Measurements from ENCODE around the gene RCAN2.

Gene RCAN2

DNA sequence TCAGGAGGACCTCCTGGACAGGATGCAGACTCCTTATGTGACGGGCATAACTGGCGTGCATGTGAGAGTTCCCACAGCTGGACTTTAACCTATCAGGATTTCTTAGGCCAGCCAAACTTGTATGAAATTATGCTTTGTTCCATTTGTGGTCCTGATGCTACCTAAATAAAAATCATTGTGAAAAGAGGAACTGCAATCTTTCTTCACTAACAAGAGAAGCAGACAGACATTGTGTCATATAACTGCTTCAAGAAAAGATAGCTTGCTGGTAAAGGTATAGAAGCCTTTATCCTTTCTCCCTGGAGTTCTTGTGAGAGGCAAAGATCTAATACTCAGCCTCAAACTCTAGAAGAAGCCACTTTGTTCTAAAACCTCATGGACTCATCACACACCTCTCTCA lies 233.0 kb downstream of the RCAN2 start:
- DNase-seq (ENCODE audit: low spot score in 2 of 2) (no peak), ATAC-seq (ENCODE audit: low read depth) (no peak)
- H3K36me3 Mint-ChIP-seq, result no peaks in the 10 kb centered on the region
- H3K9me3 Mint-ChIP-seq, result peaks cover 1% of the 10 kb centered on the region
- no peak overlapping the region for H3K27ac Mint-ChIP-seq
- H3K27me3 Mint-ChIP-seq, result peaks cover under 1% of the 10 kb centered on the region
- peaks cover 2% of the 10 kb centered on the region for H3K4me1 Mint-ChIP-seq
- H3K4me3 Mint-ChIP-seq, result no peak overlapping the region

DNA sequence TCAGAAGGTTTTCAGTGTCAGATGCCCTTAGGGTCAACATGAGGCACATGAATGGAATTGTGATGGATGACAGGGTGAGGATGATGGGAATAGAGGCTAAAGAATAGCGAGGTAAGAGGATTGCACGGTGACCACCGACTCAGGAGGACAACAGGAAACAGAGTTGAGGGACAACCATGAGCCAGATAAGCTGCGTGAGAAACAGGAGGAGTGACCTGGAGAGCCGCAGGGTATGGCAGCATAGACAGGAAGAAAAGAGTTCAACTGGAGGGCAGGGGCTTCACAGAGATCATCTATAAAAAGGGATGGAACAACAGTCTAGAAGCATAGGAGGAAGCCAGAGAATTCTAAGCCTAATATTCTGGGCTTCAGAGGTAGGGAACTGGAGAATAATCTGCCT lies 235.7 kb downstream of the RCAN2 start:
- H3K9me3 Mint-ChIP-seq, result peaks cover 1% of the 10 kb centered on the region
- H3K4me3 Mint-ChIP-seq, result no peak overlapping the region
- H3K27ac Mint-ChIP-seq, result no peak overlapping the region
- DNase-seq (ENCODE audit: low spot score in 2 of 2) (no peak), ATAC-seq (ENCODE audit: low read depth) (no peak)
- peaks cover 2% of the 10 kb centered on the region for H3K4me1 Mint-ChIP-seq
- H3K27me3 Mint-ChIP-seq, result peaks cover 2% of the 10 kb centered on the region
- no peaks in the 10 kb centered on the region for H3K36me3 Mint-ChIP-seq

DNA sequence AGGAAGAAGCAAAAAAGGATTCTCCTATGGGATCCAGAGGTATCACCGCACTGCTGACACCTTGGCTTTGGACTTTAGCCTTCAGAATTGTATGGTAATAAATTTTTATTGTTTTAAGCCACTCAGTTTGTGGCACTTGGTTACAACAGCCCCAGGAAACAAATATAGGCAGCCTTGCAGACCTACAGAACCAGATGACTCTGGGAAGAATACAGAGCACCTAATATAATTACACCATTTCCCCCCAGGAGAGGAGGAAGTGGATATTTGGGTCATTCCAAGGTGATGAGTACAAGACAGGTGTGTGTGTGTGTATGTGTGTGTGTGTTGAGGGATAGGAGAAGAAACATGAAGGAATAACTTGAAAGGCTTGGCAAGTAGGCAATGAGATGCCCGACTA lies 236.3 kb downstream of the RCAN2 start:
- no peak overlapping the region for H3K27ac Mint-ChIP-seq
- H3K27me3 Mint-ChIP-seq, result peaks cover 2% of the 10 kb centered on the region
- ATAC-seq (ENCODE audit: low read depth) (no peak), DNase-seq (ENCODE audit: low spot score in 2 of 2) (no peak)
- no peaks in the 10 kb centered on the region for H3K36me3 Mint-ChIP-seq
- H3K4me3 Mint-ChIP-seq, result no peak overlapping the region
- H3K4me1 Mint-ChIP-seq, result peaks cover 2% of the 10 kb centered on the region
- H3K9me3 Mint-ChIP-seq, result peaks cover 1% of the 10 kb centered on the region

GRCh38 chr6:46254331-46254730 lies 236.9 kb downstream of the RCAN2 start:
- Mint-ChIP-seq H3K4me1 (peaks cover 2% of the 10 kb centered on the region), H3K36me3 (no peaks in the 10 kb centered on the region), H3K9me3 (peaks cover 1% of the 10 kb centered on the region), H3K27me3 (peaks cover 2% of the 10 kb centered on the region), H3K4me3 (no peak overlapping the region), H3K27ac (no peak overlapping the region)
- DNase-seq (ENCODE audit: low spot score in 2 of 2) (no peak), ATAC-seq (ENCODE audit: low read depth) (no peak)

- H3K4me3 Mint-ChIP-seq, result no peak overlapping the region
- H3K27me3 Mint-ChIP-seq, result peaks cover 2% of the 10 kb centered on the region
- H3K27ac Mint-ChIP-seq, result no peak overlapping the region
- ATAC-seq (ENCODE audit: low read depth), result no peak
- DNase-seq (ENCODE audit: low spot score in 2 of 2), result no peak
- no peaks in the 10 kb centered on the region for H3K9me3 Mint-ChIP-seq
- H3K4me1 Mint-ChIP-seq, result no peaks in the 10 kb centered on the region
- no peaks in the 10 kb centered on the region for H3K36me3 Mint-ChIP-seq
Measured at GRCh38 chr6:46251583-46252339, 239.5 kb downstream of the RCAN2 start.

- Mint-ChIP-seq H3K27ac (no peak overlapping the region), H3K4me1 (peaks cover 5% of the 10 kb centered on the region), H3K36me3 (no peaks in the 10 kb centered on the region), H3K9me3 (peaks cover 1% of the 10 kb centered on the region), H3K27me3 (peaks cover 2% of the 10 kb centered on the region), H3K4me3 (no peak overlapping the region)
- ATAC-seq (ENCODE audit: low read depth) (no peak), DNase-seq (ENCODE audit: low spot score in 2 of 2) (no peak)
Measured at GRCh38 chr6:46248143-46248542, 243.1 kb downstream of the RCAN2 start.

- Mint-ChIP-seq H3K36me3 (no peaks in the 10 kb centered on the region), H3K9me3 (peaks cover 1% of the 10 kb centered on the region), H3K4me3 (no peak overlapping the region), H3K27me3 (peaks cover 2% of the 10 kb centered on the region), H3K4me1 (peaks cover 8% of the 10 kb centered on the region), H3K27ac (no peak overlapping the region)
- ATAC-seq (ENCODE audit: low read depth) (no peak), DNase-seq (ENCODE audit: low spot score in 2 of 2) (no peak)
Measured at GRCh38 chr6:46246727-46247126, 244.5 kb downstream of the RCAN2 start.

DNA sequence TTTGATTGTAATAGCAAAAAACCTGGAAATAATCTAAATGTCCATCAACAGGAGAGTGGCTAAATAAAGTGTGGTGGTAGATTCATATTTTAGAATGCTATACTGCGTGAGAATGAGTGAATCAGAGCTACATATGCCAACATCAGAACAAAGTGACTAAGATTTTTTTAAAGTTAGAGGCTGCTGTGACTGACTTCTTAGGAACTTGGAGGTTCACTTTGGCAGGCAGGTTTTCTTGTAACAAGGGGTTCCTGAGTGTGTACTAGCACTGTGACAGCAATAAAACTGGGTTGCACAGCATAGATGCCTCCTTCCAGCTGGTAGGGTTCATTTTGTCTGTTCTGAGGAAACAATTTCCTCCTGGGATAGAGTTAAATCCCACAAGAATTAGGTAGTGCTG lies 245.2 kb downstream of the RCAN2 start:
- ATAC-seq (ENCODE audit: low read depth), result no peak

DNA sequence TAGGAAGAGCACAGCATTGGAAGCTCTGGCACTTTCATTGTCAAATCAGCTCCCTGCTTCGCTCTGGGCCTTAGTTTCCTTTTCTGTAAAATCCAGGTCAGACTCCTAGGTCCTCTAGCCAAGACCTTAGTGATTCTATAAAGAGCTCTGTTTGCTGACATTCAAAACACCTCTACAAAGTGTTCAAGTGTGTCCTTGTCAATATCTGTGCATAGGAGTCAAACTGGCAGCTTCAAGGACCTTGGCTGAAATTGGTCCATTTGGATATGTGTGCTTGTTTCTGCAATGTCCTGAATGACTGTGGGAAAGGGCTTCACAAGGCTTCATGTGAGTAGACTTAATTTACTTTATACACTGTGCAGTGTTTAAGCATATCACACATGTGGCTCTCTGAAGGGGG lies 246.6 kb downstream of the RCAN2 start:
- ATAC-seq (ENCODE audit: low read depth), result no peak
- H3K27me3 Mint-ChIP-seq, result no peaks in the 10 kb centered on the region
- H3K4me3 Mint-ChIP-seq, result no peak overlapping the region
- H3K4me1 Mint-ChIP-seq, result peaks cover 8% of the 10 kb centered on the region
- no peak overlapping the region for H3K27ac Mint-ChIP-seq
- H3K36me3 Mint-ChIP-seq, result no peaks in the 10 kb centered on the region
- H3K9me3 Mint-ChIP-seq, result peaks cover 1% of the 10 kb centered on the region
- no peak for DNase-seq (ENCODE audit: low spot score in 2 of 2)

More for the DNA sequence above, 245.2 kb downstream of the RCAN2 start:
- peaks cover 1% of the 10 kb centered on the region for H3K9me3 Mint-ChIP-seq
- no peaks in the 10 kb centered on the region for H3K36me3 Mint-ChIP-seq
- H3K4me1 Mint-ChIP-seq, result peaks cover 8% of the 10 kb centered on the region
- no peak overlapping the region for H3K27ac Mint-ChIP-seq
- DNase-seq (ENCODE audit: low spot score in 2 of 2), result no peak
- H3K4me3 Mint-ChIP-seq, result no peak overlapping the region
- peaks cover 1% of the 10 kb centered on the region for H3K27me3 Mint-ChIP-seq

DNA sequence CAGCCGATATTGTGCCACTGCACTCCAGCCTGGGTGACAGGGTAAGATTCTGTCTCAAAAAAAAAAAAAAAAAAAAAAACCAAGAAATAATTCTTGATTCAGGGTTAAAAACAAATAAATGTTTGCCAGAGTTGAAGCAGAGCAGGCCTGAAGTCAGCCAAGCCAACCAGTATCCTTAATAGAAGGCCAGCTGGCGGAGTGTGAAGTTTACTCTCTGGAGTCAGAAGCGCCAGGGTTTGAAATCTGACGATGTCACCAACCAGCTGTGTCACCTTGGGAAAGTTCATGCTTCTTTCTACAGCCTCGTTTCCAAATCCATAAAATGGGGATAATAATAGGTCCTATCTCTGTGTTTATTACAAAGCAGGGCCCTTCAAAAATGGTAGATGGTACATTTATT lies 247.5 kb downstream of the RCAN2 start:
- H3K27me3 Mint-ChIP-seq, result peaks cover 2% of the 10 kb centered on the region
- ATAC-seq (ENCODE audit: low read depth) (no peak), DNase-seq (ENCODE audit: low spot score in 2 of 2) (no peak)
- peaks cover 1% of the 10 kb centered on the region for H3K9me3 Mint-ChIP-seq
- H3K36me3 Mint-ChIP-seq, result no peaks in the 10 kb centered on the region
- H3K27ac Mint-ChIP-seq, result no peak overlapping the region
- H3K4me1 Mint-ChIP-seq, result peaks cover 8% of the 10 kb centered on the region
- no peak overlapping the region for H3K4me3 Mint-ChIP-seq

- Mint-ChIP-seq H3K27ac (no peak overlapping the region), H3K27me3 (peaks cover 2% of the 10 kb centered on the region), H3K4me1 (peaks cover 8% of the 10 kb centered on the region), H3K9me3 (peaks cover 1% of the 10 kb centered on the region), H3K36me3 (no peaks in the 10 kb centered on the region), H3K4me3 (no peak overlapping the region)
- ATAC-seq (ENCODE audit: low read depth), result no peak
- no peak for DNase-seq (ENCODE audit: low spot score in 2 of 2)
Measured at GRCh38 chr6:46242921-46243320, 248.3 kb downstream of the RCAN2 start.

DNA sequence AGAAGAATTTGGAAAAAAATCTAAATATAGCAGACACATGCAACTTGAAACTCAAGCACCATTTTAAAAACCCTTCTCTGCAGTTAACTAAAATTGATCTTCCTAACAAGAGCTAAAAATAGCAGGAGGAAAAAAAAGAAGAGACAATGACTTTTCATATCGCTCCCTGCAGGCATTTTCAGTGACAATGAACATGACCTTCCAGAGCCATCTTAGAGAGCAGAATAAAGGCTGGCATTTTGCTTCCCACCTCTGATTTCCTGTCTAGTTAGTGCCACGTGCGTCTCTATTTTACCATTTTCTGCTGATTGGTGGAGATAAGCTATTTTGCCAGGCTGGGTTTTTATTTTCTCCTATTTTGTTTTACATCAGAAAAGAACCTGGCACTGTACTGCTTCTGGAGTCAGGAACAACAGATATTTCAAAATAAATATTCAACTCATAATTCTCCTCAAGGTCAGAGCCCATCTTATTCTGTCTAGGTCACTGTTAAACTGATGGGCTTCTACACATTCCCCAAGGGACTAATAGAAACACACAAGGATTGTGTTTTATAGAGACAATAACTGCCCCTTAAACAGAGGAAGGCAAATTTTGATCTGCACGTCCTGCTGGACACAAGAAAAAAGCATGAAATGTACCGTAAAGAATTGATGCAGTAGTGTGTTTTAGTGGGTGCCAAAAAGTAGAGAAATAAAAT lies 250.2 kb downstream of the RCAN2 start:
- no peak overlapping the region for H3K27ac Mint-ChIP-seq
- no peak for DNase-seq (ENCODE audit: low spot score in 2 of 2)

GRCh38 chr6:46236752-46237151 lies 254.5 kb downstream of the RCAN2 start:
- H3K36me3 Mint-ChIP-seq, result no peaks in the 10 kb centered on the region
- H3K4me3 Mint-ChIP-seq, result no peak overlapping the region
- no peaks in the 10 kb centered on the region for H3K4me1 Mint-ChIP-seq
- peaks cover 5% of the 10 kb centered on the region for H3K27me3 Mint-ChIP-seq
- no peaks in the 10 kb centered on the region for H3K9me3 Mint-ChIP-seq
- DNase-seq (ENCODE audit: low spot score in 2 of 2), result no peak
- H3K27ac Mint-ChIP-seq, result no peak overlapping the region
- ATAC-seq (ENCODE audit: low read depth), result no peak

More for the DNA sequence above, 250.2 kb downstream of the RCAN2 start:
- Mint-ChIP-seq H3K27me3 (peaks cover 2% of the 10 kb centered on the region), H3K36me3 (no peaks in the 10 kb centered on the region), H3K4me1 (peaks cover 8% of the 10 kb centered on the region), H3K9me3 (peaks cover 1% of the 10 kb centered on the region), H3K4me3 (no peak overlapping the region)
- no peak for ATAC-seq (ENCODE audit: low read depth)

GRCh38 chr6:46235242-46235641 lies 256.0 kb downstream of the RCAN2 start:
- Mint-ChIP-seq H3K27ac (no peak overlapping the region), H3K9me3 (no peaks in the 10 kb centered on the region), H3K4me3 (no peak overlapping the region), H3K4me1 (no peaks in the 10 kb centered on the region), H3K36me3 (no peaks in the 10 kb centered on the region), H3K27me3 (peaks cover 5% of the 10 kb centered on the region)
- DNase-seq (ENCODE audit: low spot score in 2 of 2) (no peak), ATAC-seq (ENCODE audit: low read depth) (no peak)

DNA sequence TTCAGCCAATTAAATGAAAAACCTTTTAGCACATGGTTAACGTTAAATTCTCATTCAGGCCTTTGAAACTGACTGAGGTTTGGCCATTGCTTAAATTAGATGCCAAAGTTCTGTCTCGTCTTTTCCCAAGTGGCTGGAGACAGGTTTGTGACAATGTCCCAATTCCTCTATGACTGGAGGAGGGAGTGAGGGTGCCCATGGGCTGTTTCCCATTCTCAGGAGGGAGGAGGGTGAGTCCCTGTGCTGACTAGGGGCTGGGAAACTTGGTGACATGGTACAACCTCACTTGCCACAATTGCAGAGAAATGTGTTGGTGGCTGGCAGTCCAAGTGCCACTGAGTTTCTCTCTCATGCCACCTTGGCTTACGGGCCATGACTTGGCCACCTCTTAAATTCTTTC lies 256.5 kb downstream of the RCAN2 start:
- H3K4me1 Mint-ChIP-seq, result no peaks in the 10 kb centered on the region
- no peak overlapping the region for H3K27ac Mint-ChIP-seq
- H3K36me3 Mint-ChIP-seq, result no peaks in the 10 kb centered on the region

More for the DNA sequence above, 256.5 kb downstream of the RCAN2 start:
- ATAC-seq (ENCODE audit: low read depth), result no peak
- Mint-ChIP-seq H3K27me3 (peaks cover 5% of the 10 kb centered on the region), H3K4me3 (no peak overlapping the region), H3K9me3 (no peaks in the 10 kb centered on the region)
- DNase-seq (ENCODE audit: low spot score in 2 of 2), result no peak

All from memory B cell (primary cell).